HepG2 (cell line): ENCODE results near the gene CBFA2T2. TPM values are rescaled to one million over a fixed set of nuclear protein-coding genes. Genes with fewer than 3 reads are reported as not detected.

ENCODE experiments used
- ATAD3A ChIP-seq: sonication (generic); formaldehyde crosslinking; IDR thresholded peaks from 2 replicates; pipeline ENCODE4 v1.4.0; 2020; ENCODE audit warnings: missing genetic modification reagents
- EP300 ChIP-seq, 3 experiments: sonication (generic) in 1 of 3; formaldehyde crosslinking in 1 of 3; IDR thresholded peaks; 2 replicates each; pipeline versions ENCODE4 v1.5.1 to v1.6.1; 2011 to 2020; ENCODE audit warnings: low read depth in 2 of 3, low read length in 2 of 3, borderline replicate concordance in 1 of 3, improper control_type of control experiment in 1 of 3, mild to moderate bottlenecking in 1 of 3, missing genetic modification reagents in 1 of 3, moderate library complexity in 1 of 3
- ETV5 ChIP-seq: IDR thresholded peaks from 2 replicates; pipeline ENCODE4 v1.6.1; 2018; ENCODE audit warnings: missing biosample characterization, missing genetic modification reagents, inconsistent platforms, borderline replicate concordance
- FOXA3 ChIP-seq: IDR thresholded peaks from 2 replicates; pipeline ENCODE4 v1.6.1; 2016; ENCODE audit warnings: missing genetic modification reagents, missing compliant biosample characterization
- KDM5A ChIP-seq: fragments of 200-600 bp; sonication (generic); IDR thresholded peaks from 2 replicates; pipeline ENCODE4 v1.7.0; 2018; ENCODE audit warnings: antibody characterized with exemption, mild to moderate bottlenecking, low read length, borderline replicate concordance
- MAX ChIP-seq: IDR thresholded peaks from 2 replicates; pipeline ENCODE4 v1.6.1; 2012; ENCODE audit warnings: inconsistent platforms
- MBD4 ChIP-seq: IDR thresholded peaks from 2 replicates; pipeline ENCODE4 v1.6.1; 2012; ENCODE audit warnings: low read length, inconsistent platforms, borderline replicate concordance
- NFIC ChIP-seq: IDR thresholded peaks from 2 replicates; pipeline ENCODE4 v1.6.1; 2012; ENCODE audit warnings: mild to moderate bottlenecking, low read length, inconsistent platforms
- NFKBIZ ChIP-seq: IDR thresholded peaks from 2 replicates; pipeline ENCODE4 v1.6.1; 2018; ENCODE audit warnings: missing genetic modification reagents, missing compliant biosample characterization
- RAD51 ChIP-seq: fragments of 450-650 bp; IDR thresholded peaks from 2 replicates; pipeline ENCODE4 v1.6.1; 2016; ENCODE audit warnings: borderline replicate concordance
- RXRB ChIP-seq: IDR thresholded peaks from 2 replicates; pipeline ENCODE4 v1.6.1; 2016; ENCODE audit warnings: borderline replicate concordance, missing genetic modification reagents, missing compliant biosample characterization
- THRA ChIP-seq: sonication (generic); formaldehyde crosslinking; IDR thresholded peaks from 2 replicates; pipeline ENCODE4 v1.4.0; 2020; ENCODE audit warnings: missing genetic modification reagents, borderline replicate concordance
- ZNF44 ChIP-seq: sonication (generic); formaldehyde crosslinking; IDR thresholded peaks from 2 replicates; pipeline ENCODE4 v1.5.1; 2020; ENCODE audit warnings: mild to moderate bottlenecking, missing genetic modification reagents
- ZNF549 ChIP-seq: sonication (generic); formaldehyde crosslinking; IDR thresholded peaks from 2 replicates; pipeline ENCODE4 v1.5.0; 2020; ENCODE audit warnings: missing genetic modification reagents
- ZNF550 ChIP-seq: sonication (generic); formaldehyde crosslinking; IDR thresholded peaks from 2 replicates; pipeline ENCODE4 v1.4.0; 2020; ENCODE audit warnings: mild to moderate bottlenecking, missing genetic modification reagents, borderline replicate concordance
- ZNF776 ChIP-seq: sonication (generic); formaldehyde crosslinking; IDR thresholded peaks from 2 replicates; pipeline ENCODE4 v1.4.0; 2020; ENCODE audit warnings: mild to moderate bottlenecking, missing genetic modification reagents
- ZSCAN31 ChIP-seq: sonication (generic); formaldehyde crosslinking; IDR thresholded peaks from 2 replicates; pipeline ENCODE4 v1.5.0; 2020; ENCODE audit warnings: low read depth, mild to moderate bottlenecking, missing genetic modification reagents
- polyA plus RNA-seq, 8 experiments: library from polyadenylated mRNA; depleted of rRNA in 3 of 8; stranded (reverse) in 7 of 8; unstranded in 1 of 8; fragments of >200 nt; fragmentation: Illumina TruSeq in 4 of 8; extraction: Trizol in 4 of 8; gene quantifications; 2 replicates each; pipeline versions ENCODE4 v1.2.1 to v1.2.3, GENCODE V29; 2011 to 2016; ENCODE audit warnings: low read depth in 4 of 8, missing spikeins in 1 of 8, mixed read lengths in 1 of 8; ENCODE audit not compliant: insufficient read depth in 1 of 8
- total RNA-seq, 5 experiments: library from RNA; depleted of rRNA; stranded (reverse); fragments of >200 nt; fragmentation: Illumina TruSeq; extraction: Trizol; gene quantifications; 2 replicates each; pipeline ENCODE4 v1.2.3, GENCODE V29; 2016; ENCODE audit warnings: low read depth in 1 of 5
- TF ChIP-seq, protein P1 (sequence below): sonication (generic); formaldehyde crosslinking; IDR thresholded peaks from 2 replicates; pipeline ENCODE4 v1.5.1; 2020; ENCODE audit warnings: mild to moderate bottlenecking, missing genetic modification reagents, borderline replicate concordance
- TF ChIP-seq, protein P2 (sequence below): IDR thresholded peaks from 2 replicates; pipeline ENCODE4 v1.6.1; 2018; ENCODE audit warnings: missing genetic modification reagents, mild to moderate bottlenecking, missing compliant biosample characterization
- TF ChIP-seq, protein P3 (sequence below): IDR thresholded peaks from 2 replicates; pipeline ENCODE4 v1.6.1; 2016; ENCODE audit warnings: missing genetic modification reagents, missing compliant biosample characterization

CBFA2T2 gene
- total and polyA plus RNA-seq, 2 of the 13 experiments (the other 11 are each of a cell fraction or from before 2014, with no cell fraction given), result 6.3 to 21.2 TPM

DNA sequence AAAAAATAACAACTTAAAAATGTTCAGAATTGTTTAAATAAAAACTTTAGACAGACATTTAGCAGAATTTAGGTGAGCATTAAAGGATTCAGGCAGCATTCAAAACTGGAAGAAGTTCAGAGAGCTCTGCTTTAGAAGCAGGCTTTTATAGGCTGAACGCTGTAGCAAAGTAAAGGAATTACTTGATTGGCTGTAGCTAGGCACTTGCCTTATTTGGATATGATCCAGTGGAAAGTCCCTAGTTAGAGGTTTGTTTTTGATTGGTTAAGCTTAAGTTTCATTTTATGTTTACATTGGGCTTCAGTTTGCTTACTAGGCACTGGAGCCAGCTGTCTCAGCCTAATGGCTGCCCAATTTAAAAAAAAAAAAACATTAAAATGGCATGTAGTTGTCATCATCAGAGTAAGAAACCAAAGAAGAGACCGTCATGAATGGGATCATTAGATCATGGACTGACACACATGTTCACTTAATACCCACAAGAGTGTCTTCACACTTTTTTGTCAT lies 65.1 kb downstream of the CBFA2T2 start (continued):
- TF ChIP-seq, protein P1, sequence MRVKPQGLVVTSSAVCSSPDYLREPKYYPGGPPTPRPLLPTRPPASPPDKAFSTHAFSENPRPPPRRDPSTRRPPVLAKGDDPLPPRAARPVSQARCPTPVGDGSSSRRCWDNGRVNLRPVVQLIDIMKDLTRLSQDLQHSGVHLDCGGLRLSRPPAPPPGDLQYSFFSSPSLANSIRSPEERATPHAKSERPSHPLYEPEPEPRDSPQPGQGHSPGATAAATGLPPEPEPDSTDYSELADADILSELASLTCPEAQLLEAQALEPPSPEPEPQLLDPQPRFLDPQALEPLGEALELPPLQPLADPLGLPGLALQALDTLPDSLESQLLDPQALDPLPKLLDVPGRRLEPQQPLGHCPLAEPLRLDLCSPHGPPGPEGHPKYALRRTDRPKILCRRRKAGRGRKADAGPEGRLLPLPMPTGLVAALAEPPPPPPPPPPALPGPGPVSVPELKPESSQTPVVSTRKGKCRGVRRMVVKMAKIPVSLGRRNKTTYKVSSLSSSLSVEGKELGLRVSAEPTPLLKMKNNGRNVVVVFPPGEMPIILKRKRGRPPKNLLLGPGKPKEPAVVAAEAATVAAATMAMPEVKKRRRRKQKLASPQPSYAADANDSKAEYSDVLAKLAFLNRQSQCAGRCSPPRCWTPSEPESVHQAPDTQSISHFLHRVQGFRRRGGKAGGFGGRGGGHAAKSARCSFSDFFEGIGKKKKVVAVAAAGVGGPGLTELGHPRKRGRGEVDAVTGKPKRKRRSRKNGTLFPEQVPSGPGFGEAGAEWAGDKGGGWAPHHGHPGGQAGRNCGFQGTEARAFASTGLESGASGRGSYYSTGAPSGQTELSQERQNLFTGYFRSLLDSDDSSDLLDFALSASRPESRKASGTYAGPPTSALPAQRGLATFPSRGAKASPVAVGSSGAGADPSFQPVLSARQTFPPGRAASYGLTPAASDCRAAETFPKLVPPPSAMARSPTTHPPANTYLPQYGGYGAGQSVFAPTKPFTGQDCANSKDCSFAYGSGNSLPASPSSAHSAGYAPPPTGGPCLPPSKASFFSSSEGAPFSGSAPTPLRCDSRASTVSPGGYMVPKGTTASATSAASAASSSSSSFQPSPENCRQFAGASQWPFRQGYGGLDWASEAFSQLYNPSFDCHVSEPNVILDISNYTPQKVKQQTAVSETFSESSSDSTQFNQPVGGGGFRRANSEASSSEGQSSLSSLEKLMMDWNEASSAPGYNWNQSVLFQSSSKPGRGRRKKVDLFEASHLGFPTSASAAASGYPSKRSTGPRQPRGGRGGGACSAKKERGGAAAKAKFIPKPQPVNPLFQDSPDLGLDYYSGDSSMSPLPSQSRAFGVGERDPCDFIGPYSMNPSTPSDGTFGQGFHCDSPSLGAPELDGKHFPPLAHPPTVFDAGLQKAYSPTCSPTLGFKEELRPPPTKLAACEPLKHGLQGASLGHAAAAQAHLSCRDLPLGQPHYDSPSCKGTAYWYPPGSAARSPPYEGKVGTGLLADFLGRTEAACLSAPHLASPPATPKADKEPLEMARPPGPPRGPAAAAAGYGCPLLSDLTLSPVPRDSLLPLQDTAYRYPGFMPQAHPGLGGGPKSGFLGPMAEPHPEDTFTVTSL, result no peak
- peak; percentile 57; the same call in 1 of the 2 replicates for TF ChIP-seq RXRB (CRISPR knock-in tag)
- TF ChIP-seq, protein P2, sequence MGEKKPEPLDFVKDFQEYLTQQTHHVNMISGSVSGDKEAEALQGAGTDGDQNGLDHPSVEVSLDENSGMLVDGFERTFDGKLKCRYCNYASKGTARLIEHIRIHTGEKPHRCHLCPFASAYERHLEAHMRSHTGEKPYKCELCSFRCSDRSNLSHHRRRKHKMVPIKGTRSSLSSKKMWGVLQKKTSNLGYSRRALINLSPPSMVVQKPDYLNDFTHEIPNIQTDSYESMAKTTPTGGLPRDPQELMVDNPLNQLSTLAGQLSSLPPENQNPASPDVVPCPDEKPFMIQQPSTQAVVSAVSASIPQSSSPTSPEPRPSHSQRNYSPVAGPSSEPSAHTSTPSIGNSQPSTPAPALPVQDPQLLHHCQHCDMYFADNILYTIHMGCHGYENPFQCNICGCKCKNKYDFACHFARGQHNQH (CRISPR knock-in tag), result no peak
- no peak for TF ChIP-seq ZNF549 (CRISPR knock-in tag)
- TF ChIP-seq, protein P3, sequence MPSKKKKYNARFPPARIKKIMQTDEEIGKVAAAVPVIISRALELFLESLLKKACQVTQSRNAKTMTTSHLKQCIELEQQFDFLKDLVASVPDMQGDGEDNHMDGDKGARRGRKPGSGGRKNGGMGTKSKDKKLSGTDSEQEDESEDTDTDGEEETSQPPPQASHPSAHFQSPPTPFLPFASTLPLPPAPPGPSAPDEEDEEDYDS (CRISPR knock-in tag), result peak; percentile 96
- no peak for TF ChIP-seq KDM5A
- TF ChIP-seq NFKBIZ (CRISPR knock-in tag), result peak; percentile 44; the same call in 1 of the 2 replicates
- no peak for TF ChIP-seq MAX
- no peak for TF ChIP-seq ZNF550 (CRISPR knock-in tag)
- no peak for TF ChIP-seq RAD51
- no peak for TF ChIP-seq ETV5 (CRISPR knock-in tag)
- TF ChIP-seq ZSCAN31, result no peak
- TF ChIP-seq THRA, result peak; percentile 13; the same call in 1 of the 2 replicates
- 0 out of 4 replicates have a peak, but pooled peaks of 1 of the 2 experiments have one; percentile 17 for TF ChIP-seq EP300 (IDR thresholded peaks at IDR 0.05; ENCODE audit: low read depth in 2 of 2, low read length in 2 of 2)
- TF ChIP-seq EP300 (CRISPR knock-in tag; IDR thresholded peaks at IDR 0.05; ENCODE audit: borderline replicate concordance), result no peak
- TF ChIP-seq MBD4, result no peak
- no peak for TF ChIP-seq NFIC
- TF ChIP-seq ATAD3A, result no peak
- TF ChIP-seq ZNF44 (CRISPR knock-in tag), result 0 out of 2 replicates have a peak, but pooled peaks have one; percentile 51
- TF ChIP-seq ZNF776, result no peak
- peak; percentile 75 for TF ChIP-seq FOXA3 (CRISPR knock-in tag)
